ENCODE data around the gene WIF1.

The WIF1 gene

DNA sequence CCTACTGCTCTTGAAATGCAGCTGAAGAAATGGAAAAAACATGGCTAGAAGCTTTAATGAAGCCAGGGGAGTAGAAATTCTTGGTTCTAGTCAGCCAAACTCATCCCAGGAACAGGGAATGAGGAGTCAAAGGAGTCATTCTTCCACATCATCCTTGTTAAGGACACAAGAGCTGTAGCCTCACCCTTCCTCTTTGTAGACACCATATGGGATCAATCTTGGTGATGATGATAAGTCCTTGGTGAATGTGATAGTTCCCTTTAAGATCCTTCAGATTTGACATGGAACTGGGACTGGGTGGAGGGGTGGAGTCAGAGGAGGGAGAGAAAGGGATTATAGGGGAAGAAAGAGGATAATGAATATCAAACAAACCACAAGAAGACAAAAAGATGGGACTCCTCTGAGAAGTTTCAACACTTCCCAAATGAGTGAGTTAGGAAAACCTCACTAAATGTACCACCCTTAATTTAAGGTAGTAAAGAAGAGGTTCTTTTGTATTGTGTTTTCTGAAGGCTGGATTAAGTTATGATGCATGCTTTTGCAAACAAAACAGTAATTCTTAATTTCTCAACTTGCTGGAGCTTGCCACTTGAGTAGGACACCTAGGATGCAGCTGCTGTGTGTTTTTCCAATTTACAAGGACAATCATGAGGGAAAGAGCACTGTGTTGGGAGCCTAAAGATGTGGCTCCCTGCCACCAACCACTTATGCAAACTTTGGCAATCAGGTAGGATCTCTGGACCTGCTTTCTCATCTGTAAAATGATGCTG lies 104.0 kb downstream of the WIF1 start:
- TF ChIP-seq CTCF (IDR thresholded peaks at IDR 0.05; ENCODE audit: low read depth, low read length): no peak
- no peak overlapping the region for H3K4me3 ChIP-seq (ENCODE audit: low read depth, low read length)

GRCh38 chr12:65015850-65016249 lies 105.3 kb downstream of the WIF1 start:
- no peak for TF ChIP-seq CTCF (IDR thresholded peaks at IDR 0.05; ENCODE audit: low read depth, low read length)
- no peak overlapping the region for H3K4me3 ChIP-seq (ENCODE audit: low read depth, low read length)

GRCh38 chr12:65014504-65015271 lies 106.4 kb downstream of the WIF1 start:
- no peak for TF ChIP-seq CTCF (IDR thresholded peaks at IDR 0.05; ENCODE audit: low read depth, low read length)
- H3K4me3 ChIP-seq (ENCODE audit: low read depth, low read length): no peak overlapping the region

- TF ChIP-seq CTCF (IDR thresholded peaks at IDR 0.05; ENCODE audit: low read depth, low read length): no peak
- no peak overlapping the region for H3K4me3 ChIP-seq (ENCODE audit: low read depth, low read length)
Observed at GRCh38 chr12:65010437-65010836, 110.7 kb downstream of the WIF1 start.

DNA sequence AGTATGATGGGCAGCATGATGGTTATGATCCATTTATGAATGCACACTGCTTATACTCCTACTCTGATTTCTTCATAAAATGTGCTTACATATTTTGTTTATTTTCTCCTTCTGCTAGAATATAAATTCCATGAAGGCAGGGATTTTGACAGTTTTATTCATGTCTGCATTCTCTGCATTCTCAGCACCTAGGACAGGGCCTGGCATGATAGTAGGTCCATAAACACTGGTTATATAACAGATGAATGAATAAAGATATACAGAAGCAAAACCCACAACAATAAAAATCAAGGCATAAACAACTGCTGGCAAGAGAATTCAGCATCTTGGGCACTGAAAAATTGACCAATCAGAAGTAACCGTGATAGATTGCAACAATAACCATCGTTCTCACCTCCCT lies 115.4 kb downstream of the WIF1 start:
- H3K4me3 ChIP-seq (ENCODE audit: low read depth, low read length): no peak overlapping the region
- TF ChIP-seq CTCF (IDR thresholded peaks at IDR 0.05; ENCODE audit: low read depth, low read length): no peak

DNA sequence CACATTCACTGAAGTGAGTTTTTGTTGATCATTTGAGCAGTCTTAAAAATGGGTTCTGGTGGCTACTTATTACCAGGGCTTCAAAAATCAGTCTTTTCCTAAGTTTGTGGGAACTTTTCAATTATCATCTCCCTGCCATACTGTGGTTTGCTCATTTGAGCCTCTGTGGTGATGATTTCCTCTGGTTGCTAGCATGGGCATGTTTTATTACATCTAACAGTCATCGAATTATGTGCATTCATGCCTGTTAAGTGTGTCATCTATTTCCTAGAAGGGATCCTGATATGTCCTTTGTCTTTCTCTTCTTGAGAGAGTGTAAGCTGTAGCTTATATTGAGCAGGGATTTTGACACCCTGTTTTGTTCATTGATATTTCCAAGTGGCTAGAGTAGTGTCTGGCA lies 116.8 kb downstream of the WIF1 start:
- H3K4me3 ChIP-seq (ENCODE audit: low read depth, low read length): no peak overlapping the region
- TF ChIP-seq CTCF (IDR thresholded peaks at IDR 0.05; ENCODE audit: low read depth, low read length): no peak

Data from WI38 (cell line).